Stimulated activated CD8-positive, alpha-beta memory T cell treated with anti-CD3 and anti-CD28 coated beads, Interleukin-12 subunit alpha, Interleukin-12 subunit beta, amount 100 ng/mL, for 4 hours (primary cell): ENCODE measurements around the gene LYRM9.
"Not testable (repeated sequence)": the region's sequence is repeated elsewhere in the genome, so short reads cannot be mapped to it uniquely, and the experiment has no call there.

Experiments used
- DNase-seq: peaks from one replicate; pipeline ENCODE4 v3.0.0-alpha.2; 2020; ENCODE audit warnings: low read depth

Gene LYRM9

GRCh38 chr17:27839571-27840405, 53.4 kb downstream of the LYRM9 start:
- not testable (repeated sequence) for DNase-seq

- not testable (repeated sequence) for DNase-seq
These were observed 54.6 kb downstream of the LYRM9 start for GRCh38 chr17:27838607-27839006.

- DNase-seq: not testable (repeated sequence)
These were observed 55.4 kb downstream of the LYRM9 start for GRCh38 chr17:27837769-27838168.

GRCh38 chr17:27836651-27837050, 56.5 kb downstream of the LYRM9 start:
- DNase-seq: no peak

- DNase-seq: no peak
These were observed 58.6 kb downstream of the LYRM9 start for GRCh38 chr17:27834571-27834970.

- no peak for DNase-seq
These were observed 60.3 kb downstream of the LYRM9 start for GRCh38 chr17:27832831-27833230.

- DNase-seq: not testable (repeated sequence)
These were observed 63.3 kb downstream of the LYRM9 start for GRCh38 chr17:27829888-27830287.

GRCh38 chr17:27829143-27829711, 63.9 kb downstream of the LYRM9 start:
- DNase-seq: not testable (repeated sequence)
